Lower leg skin (tissue), 3 donors: ENCODE results near the gene ERH.

Source experiments
- POLR2A ChIP-seq, 2 donors: fragments of 450-650 bp; IDR thresholded peaks; one replicate each; pipeline ENCODE4 v1.6.1; 2016 to 2017; ENCODE audit warnings: antibody characterized with exemption in 2 of 2, mild to moderate bottlenecking in 1 of 2, moderate library complexity in 1 of 2
- TF ChIP-seq, protein P1 (sequence below), 3 donors: fragments of 450-650 bp; IDR thresholded peaks; one replicate each; pipeline ENCODE4 v1.5.1; 2016; ENCODE audit warnings: antibody characterized with exemption in 3 of 3, mild to moderate bottlenecking in 3 of 3, moderate library complexity in 2 of 3

GRCh38 chr14:69408331-69408960 lies 10.3 kb upstream of the ERH start:
- TF ChIP-seq, protein P1, sequence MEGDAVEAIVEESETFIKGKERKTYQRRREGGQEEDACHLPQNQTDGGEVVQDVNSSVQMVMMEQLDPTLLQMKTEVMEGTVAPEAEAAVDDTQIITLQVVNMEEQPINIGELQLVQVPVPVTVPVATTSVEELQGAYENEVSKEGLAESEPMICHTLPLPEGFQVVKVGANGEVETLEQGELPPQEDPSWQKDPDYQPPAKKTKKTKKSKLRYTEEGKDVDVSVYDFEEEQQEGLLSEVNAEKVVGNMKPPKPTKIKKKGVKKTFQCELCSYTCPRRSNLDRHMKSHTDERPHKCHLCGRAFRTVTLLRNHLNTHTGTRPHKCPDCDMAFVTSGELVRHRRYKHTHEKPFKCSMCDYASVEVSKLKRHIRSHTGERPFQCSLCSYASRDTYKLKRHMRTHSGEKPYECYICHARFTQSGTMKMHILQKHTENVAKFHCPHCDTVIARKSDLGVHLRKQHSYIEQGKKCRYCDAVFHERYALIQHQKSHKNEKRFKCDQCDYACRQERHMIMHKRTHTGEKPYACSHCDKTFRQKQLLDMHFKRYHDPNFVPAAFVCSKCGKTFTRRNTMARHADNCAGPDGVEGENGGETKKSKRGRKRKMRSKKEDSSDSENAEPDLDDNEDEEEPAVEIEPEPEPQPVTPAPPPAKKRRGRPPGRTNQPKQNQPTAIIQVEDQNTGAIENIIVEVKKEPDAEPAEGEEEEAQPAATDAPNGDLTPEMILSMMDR (IDR thresholded peaks at IDR 0.05), result no peak
- TF ChIP-seq POLR2A (IDR thresholded peaks at IDR 0.05), result no peak
